KBM-7 (cell line): ENCODE results near the gene TMEM132D.

Source experiments
- DNase-seq: peaks from one replicate; pipeline ENCODE4 v3.0.0-alpha.2; 2015
- in situ Hi-C: fragments of 300-500 bp; cut with MboI; formaldehyde crosslinking; loops from 2 replicates; pipeline ENCODE4 v1.14.3; 2020; ENCODE audit warnings: low sequenced_read_pairs, low pct_unique_long_range_greater_than_20kb, mixed read lengths

TMEM132D gene

DNA sequence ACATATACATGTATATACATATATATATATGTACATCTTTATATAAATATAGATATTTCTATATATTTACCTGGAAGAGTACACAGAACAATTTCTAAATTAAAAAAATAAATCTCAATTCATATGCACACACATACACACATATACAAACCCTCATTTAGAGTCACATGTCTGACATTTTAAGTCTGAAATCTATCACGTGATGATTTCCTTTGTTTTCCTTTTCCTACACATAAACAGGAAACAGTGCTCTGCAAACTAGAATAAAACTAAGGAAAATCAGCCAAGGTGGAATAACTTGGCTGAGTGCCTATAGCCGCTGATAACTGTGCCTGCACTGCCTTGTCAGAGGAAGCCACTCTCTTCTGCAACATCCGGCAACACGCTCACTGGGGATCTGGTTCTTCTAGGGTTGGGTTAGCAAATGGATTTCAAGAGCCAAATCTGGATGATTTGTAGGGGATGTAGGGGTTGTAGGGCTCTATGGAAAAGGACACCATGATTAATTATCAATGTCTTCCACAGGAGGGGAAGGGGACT, 480.7 kb downstream of the TMEM132D start:
- in situ Hi-C loops: no loop called here
- no peak for DNase-seq

- DNase-seq: no peak
- in situ Hi-C loops: no loop called here
Observed at GRCh38 chr12:129413295-129413694, 490.5 kb downstream of the TMEM132D start.

GRCh38 chr12:129409281-129409680, 494.5 kb downstream of the TMEM132D start:
- DNase-seq: no peak
- in situ Hi-C loops: no loop called here

DNA sequence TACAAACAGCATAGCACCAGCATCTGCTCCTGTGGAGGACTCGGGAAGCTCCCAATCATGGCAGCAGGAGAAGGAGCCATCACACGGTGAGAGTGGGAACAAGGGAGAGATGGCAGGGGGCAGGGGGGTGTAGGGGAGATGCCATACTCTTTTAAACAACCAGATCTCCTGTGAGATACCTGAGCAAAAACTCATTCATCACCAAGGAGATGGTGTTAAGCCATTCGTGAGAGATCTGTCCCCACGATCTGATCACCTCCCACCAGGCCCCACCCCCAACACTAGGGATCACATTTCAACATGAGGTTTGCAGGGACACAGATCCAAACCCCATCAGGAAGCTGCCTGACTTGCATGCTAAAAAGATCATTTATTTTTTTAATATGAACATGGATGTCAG, 499.3 kb downstream of the TMEM132D start:
- DNase-seq: no peak
- in situ Hi-C loops: no loop called here

DNA sequence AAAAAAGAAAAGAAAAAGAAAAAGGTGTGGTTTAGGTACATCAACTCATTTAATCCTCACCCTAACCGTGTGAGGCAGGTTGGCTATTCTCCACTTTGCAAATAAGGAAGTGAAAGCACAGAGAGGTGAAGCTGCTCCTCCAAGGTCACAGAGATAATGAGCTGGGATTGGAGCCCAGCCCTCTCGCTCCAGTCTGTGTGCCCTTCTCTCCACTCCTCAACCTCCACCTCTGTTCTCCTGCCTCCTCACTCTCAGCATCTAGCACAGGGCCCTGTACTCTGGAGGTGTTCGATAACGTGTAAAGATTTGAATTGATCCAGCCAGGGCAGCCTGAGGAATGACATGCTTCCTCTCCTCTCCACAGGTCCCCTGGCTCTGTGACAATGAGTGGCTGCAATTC, 502.3 kb downstream of the TMEM132D start:
- no peak for DNase-seq
- in situ Hi-C loops: no loop called here

DNA sequence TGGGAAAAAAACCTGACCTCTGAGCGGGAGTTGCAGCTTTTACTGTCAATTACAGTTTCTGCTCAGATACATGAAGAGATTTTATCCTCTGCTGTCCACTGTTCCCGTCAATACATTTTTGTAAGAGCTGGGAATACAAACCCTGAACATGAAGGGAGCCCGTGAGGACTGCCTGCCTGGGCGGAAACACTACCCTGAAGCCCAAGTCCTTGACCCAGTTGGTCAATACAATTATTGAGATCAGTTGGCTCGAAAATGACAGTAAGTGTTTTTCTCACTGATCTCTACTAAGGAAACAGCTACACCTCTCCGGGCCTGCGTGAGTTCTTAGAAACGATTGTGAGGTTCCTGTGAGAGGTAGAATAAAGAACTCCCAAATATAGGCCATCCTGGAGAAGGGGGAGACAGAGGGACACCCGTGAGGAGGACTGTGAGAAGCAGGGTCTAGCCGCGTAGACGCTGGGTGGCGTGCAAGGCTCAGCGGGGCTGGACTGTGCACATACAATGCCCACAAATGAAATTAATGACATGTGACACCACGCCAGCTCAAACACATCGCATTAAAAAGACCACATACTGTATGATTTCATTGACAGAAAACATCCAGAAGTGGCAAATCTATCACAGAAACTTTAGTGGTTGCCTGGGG, 509.5 kb downstream of the TMEM132D start:
- in situ Hi-C loops: no loop called here
- DNase-seq: no peak

DNA sequence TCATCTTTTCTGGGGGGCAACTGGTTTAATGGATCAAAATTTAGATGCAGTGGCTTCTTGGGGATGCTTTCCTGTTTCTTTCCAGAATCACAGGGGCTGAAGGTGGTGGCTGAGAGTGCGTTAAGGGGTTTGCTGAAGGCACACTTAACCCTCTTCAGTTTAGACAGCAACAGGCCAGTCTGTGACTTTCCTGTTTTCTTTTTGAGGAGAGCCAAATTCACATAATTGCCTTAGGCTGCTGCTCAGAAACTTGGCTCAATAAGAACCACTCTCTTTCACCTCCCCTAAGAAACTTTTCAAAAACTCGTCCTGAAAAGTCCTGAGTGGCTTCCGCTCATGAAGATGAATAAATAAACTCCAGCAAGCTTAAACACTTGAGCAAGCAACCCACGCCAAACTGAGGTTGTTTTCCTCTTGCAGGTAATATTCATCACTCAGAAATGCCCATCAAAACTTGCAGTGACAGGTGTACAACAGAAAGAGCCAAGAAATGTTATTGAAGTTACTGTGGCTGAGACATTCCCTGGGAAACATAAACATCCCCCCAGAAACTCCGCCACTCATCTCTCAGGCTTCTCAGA, 510.4 kb downstream of the TMEM132D start:
- in situ Hi-C loops: no loop called here
- DNase-seq: no peak

GRCh38 chr12:129385637-129385990, 518.2 kb downstream of the TMEM132D start:
- in situ Hi-C loops: no loop called here
- no peak for DNase-seq

DNA sequence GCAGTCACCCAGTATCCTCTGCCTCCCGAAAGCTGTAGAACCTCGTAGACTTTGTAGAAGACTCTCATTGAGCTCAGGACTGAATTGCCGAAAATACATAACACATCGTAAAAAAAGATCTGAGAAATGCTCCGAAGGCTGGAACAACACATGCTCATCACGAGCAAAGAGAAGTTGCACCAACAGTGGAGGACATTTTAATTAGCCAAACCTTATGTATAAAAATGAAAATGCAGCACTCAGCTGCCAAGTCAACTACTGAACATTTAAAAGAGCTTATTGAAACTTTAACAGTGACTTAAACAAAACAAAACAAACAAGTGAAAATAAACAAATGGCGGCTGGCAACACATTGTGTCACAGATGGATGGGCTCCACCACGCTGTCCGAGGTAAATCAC, 519.9 kb downstream of the TMEM132D start:
- no peak for DNase-seq
- in situ Hi-C loops: no loop called here

DNA sequence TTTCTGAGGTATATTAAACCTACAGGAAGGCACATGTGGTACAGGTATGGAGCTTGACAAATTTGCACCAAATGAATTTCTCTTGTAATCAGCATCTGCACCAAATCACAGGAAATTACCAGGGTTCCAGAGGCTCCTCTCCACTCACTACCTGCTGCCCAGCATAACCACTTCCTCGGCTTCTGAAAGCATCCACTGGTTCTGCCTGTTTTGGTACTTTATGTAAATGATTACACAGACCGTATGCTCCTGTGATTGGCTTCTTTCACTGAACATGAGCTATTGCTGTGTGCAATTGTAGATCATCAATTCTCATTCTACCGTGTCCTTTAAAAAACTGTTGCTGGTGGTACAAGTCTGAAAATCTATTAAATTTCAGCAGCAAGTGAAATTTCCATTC, 522.1 kb downstream of the TMEM132D start:
- no peak for DNase-seq
- in situ Hi-C loops: no loop called here

GRCh38 chr12:129379076-129379804, 524.6 kb downstream of the TMEM132D start:
- in situ Hi-C loops: no loop called here
- DNase-seq: no peak

GRCh38 chr12:129378496-129378895, 525.3 kb downstream of the TMEM132D start:
- in situ Hi-C loops: no loop called here
- no peak for DNase-seq

GRCh38 chr12:129373746-129374145, 530.1 kb downstream of the TMEM132D start:
- in situ Hi-C loops: no loop called here
- DNase-seq: no peak

DNA sequence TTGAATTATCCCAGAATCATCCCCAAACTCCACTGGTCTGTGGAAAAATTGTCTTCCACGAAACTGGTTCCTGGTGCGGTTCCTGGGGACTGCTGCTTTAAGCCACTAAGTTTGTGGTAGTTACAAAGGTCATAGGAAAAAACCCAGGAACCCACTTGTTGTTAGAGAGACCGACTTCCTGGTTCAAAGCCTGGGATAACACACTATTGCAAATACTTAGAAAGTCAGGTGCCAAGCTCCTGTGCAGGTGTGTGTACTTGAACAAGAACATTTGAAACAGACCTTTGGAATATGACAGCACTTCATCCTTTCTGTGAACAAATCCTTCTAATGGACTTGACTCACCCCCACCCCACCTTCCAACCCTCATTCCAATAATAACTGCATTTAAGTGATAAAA, 530.9 kb downstream of the TMEM132D start:
- no peak for DNase-seq
- in situ Hi-C loops: no loop called here

DNA sequence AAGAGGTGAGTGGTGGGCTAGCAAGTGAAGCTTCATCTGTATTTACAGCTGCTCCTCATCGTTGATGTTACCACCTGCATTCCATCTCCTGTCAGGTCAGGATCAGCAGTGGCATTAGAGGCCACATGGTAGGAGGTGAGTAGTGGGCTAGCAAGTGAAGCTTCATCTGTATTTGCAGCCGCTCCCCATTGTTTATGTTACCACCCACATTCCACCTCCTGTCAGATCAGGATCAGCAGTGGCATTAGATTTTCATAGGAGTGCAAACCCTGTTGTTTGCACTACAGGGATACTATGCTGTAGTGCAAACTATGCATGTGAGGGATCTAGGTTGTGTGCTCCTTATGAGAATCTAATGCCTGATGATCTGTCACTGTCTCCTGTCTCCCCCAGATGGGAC, 531.5 kb downstream of the TMEM132D start:
- DNase-seq: no peak
- in situ Hi-C loops: no loop called here

DNA sequence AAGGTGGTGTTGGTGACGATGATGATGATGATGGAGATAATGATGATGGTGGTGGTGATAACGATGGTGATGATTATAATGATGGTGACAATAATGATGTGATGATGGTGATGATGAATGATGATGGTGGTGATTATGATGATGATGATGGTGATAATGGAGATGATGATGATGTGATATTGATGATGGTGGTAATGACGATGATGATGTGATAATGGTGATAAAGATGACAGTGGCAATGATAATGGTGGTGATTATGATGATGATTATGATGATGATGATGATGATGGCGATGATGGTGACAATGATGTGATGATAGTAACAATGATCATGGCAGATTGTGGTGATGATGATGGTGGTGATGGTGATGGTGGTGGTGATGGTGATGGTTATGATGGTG, 532.6 kb downstream of the TMEM132D start:
- in situ Hi-C loops: no loop called here
- no peak for DNase-seq

GRCh38 chr12:129366656-129367055, 537.2 kb downstream of the TMEM132D start:
- no peak for DNase-seq
- in situ Hi-C loops: no loop called here

DNA sequence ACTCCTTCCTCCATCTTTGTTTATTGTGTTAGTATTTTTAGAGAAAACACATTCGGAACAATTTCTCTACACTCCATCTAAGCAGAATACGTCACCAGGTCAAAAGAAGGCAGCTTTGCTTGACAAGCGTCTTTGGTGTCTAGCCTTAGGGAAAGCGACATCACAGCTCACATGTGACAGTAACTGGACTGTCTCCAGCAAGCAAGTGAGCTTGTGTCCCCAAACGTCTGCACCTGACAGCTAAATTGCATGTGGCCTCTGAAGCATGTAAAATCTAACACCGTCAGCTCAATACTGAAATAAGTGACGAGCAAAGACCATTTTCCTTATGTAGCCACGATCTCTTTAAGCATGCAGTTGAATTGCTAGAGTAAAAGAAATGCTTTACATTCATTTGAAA, 540.8 kb downstream of the TMEM132D start:
- DNase-seq: no peak
- in situ Hi-C loops: no loop called here

- in situ Hi-C loops: no loop called here
Observed at GRCh38 chr12:129357233-129357632, 546.6 kb downstream of the TMEM132D start.

DNA sequence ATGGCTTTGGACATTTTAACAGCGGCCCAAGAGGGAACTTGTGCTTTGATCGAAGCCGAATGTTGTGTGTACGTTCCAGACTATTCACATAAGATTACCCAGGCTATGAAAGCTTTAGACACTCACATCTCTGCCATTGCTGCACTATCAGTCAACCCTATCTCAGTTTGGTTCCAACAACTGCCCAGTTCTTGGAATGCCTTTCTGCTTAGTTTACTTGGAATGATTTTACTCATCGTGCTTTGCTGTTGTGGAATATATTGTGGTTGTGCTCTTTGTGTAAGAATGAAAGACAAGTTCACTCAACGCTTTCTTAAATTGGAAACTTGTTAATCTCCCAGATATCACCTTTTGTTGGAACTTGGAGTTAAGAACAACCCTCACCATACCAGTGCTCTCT, 552.3 kb downstream of the TMEM132D start:
- in situ Hi-C loops: no loop called here

More at GRCh38 chr12:129357233-129357632, 546.6 kb downstream of the TMEM132D start:
- DNase-seq: no peak

More for the DNA sequence above, 552.3 kb downstream of the TMEM132D start:
- no peak for DNase-seq
